Measurements from ENCODE around the gene MFN1.
"Not testable (repeated sequence)": the region's sequence is repeated elsewhere in the genome, so short reads cannot be mapped to it uniquely, and the experiment has no call there.

MFN1 gene

GRCh38 chr3:179347345-179348194, at the start of gene MFN1:
TSS of gene MFN1 (plus strand) at chr3:179347709. CDS start at chr3:179348852, 1,143 bp downstream.
- FAIRE-seq (peak; percentile 88), DNase-seq (ENCODE audit: insufficient read length, low spot score) (peak; percentile 94)

GRCh38 chr3:179297971-179298725, 49.4 kb upstream of the MFN1 start:
- FAIRE-seq, result no peak

DNA sequence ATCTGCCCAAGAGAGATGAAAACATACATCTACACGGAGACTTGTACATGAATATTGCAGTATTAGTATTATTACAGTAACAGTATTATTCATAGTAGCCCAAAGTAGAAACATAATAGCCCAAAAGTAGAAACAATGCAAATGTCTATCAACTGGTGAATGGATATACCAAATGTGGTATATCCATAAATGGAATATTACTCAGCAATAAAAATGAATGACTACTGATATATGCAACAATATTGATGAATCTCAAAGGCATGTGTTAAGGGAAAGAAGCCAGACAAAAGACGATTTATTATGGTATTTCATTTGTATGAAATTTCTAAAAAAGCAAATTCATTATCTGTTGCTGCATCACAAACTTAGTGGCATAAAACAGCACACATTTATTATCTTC, 48.2 kb upstream of the MFN1 start:
- FAIRE-seq, result no peak
- DNase-seq (ENCODE audit: insufficient read length, low spot score), result no peak

More at GRCh38 chr3:179297971-179298725, 49.4 kb upstream of the MFN1 start:
- DNase-seq (ENCODE audit: insufficient read length, low spot score), result no peak

- DNase-seq (ENCODE audit: insufficient read length, low spot score), result no peak
- no peak for FAIRE-seq
Observed at GRCh38 chr3:179299999-179300613, 47.4 kb upstream of the MFN1 start.

DNA sequence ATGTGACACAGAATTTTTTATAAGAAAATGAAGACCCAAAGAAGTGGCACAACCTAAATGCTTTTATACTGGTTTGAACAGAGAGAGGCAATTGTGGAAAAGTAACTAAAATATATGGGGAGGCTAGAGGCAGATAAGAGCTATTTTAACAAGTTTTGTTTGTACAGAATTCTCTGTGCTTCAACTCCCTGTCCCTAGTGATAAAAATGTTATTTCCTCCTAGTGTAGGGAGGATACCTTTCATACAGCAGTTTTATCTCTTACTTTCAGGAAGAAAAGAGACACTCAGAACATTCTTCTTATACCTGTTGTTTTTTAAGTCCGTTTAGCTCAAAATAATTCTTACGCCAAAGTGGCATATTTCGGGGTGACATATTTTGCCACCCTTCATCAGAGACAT, 45.9 kb upstream of the MFN1 start:
- no peak for DNase-seq (ENCODE audit: insufficient read length, low spot score)
- no peak for FAIRE-seq

DNA sequence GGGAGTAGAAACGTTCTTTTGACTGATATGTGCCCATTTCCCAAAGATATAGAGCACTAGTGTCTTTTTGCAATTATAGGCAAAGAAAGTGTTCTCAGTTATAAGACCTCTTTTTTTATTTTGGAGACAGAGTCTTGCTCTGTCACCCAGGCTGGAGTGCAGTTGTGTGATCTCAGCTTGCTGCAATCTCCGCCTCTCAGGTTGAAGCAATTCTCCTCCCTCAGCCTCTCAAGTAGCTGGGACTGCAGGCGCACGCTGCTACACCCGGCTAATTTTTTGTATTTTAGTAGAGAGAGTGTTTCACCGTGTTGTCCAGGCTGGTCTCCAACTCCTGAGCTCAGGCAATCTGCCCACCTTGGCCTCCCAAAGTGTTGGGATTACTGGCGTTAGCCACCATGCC, 45.4 kb upstream of the MFN1 start:
- no peak for FAIRE-seq
- DNase-seq (ENCODE audit: insufficient read length, low spot score), result no peak

DNA sequence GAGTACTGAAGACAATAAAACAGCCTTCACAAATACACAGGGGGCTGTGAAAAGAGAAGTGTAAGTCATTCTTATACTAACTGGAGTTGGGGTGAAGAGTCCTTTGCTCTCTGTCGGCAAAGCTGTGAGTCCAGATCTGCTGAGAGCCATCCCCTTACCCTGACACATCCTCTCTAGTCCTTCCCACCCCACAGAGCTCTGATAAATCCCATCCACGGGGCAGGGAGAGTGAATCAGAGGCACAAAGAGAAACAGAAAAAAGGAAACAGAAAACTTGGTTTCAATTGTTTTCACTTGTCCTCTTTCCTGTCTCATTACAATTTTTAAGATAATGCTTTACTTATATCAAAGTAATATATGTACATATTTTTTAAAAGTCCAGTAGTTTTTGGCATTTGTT, 42.9 kb upstream of the MFN1 start:
- no peak for DNase-seq (ENCODE audit: insufficient read length, low spot score)
- FAIRE-seq, result no peak

GRCh38 chr3:179307362-179307761, 40.1 kb upstream of the MFN1 start:
- DNase-seq (ENCODE audit: insufficient read length, low spot score); FAIRE-seq: not testable (repeated sequence)

GRCh38 chr3:179308001-179308400, 39.5 kb upstream of the MFN1 start:
- DNase-seq (ENCODE audit: insufficient read length, low spot score) (no peak), FAIRE-seq (no peak)

GRCh38 chr3:179309225-179310078, 38.1 kb upstream of the MFN1 start:
- no peak for DNase-seq (ENCODE audit: insufficient read length, low spot score)
- FAIRE-seq, result no peak

GRCh38 chr3:179318876-179319275, 28.6 kb upstream of the MFN1 start:
- no peak for FAIRE-seq
- no peak for DNase-seq (ENCODE audit: insufficient read length, low spot score)

GRCh38 chr3:179321668-179322285, 25.7 kb upstream of the MFN1 start:
- no peak for FAIRE-seq
- DNase-seq (ENCODE audit: insufficient read length, low spot score), result peak; percentile 48

DNA sequence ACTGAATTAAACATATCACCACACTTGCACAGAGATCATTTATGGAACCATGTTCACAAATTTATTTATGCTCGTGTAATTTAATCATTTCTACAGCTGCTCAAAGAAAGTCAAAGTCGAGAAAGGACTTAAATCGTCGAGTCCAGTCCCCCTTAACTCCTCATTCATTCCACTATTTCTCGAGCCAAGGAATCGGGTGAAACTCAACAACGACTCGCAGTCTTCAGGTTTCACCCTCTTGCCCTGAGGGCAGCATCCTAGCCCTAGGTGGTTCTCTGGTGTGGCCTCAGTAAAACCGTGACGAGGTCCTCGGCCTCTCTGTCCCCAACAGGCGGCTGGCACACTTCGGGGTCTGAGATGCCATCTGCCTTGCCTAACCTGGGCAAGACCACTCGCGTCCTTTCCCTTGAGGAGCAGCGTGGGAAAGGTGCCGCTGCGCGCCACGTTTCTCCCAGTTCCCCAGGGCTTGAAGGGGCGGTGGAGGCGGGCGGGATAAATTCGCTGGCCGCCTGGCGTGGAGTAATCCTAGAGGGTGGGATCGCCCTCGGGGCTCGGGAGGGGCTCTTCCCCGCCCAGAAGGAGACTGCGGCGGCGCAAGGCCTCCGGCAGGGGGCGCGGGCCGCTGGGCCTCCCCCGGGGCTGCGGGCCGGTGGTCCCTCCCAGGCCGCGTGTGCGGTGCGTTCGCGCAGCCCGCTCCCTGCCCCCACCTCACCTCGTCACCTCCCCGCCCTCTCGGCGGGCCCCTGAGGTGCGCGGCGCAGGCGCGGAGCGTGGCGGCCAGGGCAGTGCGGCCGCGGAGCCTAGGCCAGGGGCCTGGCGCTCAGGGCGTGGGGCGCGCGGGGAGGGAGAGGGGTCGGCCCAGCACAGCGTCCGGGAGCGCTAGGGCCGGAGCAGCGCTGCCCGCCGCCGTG, 25.0 kb upstream of the MFN1 start, which contains the start of gene ZNF639:
TSS of gene ZNF639 (plus strand) at position 746 of the 911 bp plus-strand sequence. CDS start 5,263 bp downstream, outside the sequence.
- FAIRE-seq (peak; percentile 76), DNase-seq (ENCODE audit: insufficient read length, low spot score) (peak; percentile 90)

GRCh38 chr3:179323197-179324110, 24.1 kb upstream of the MFN1 start:
- DNase-seq (ENCODE audit: insufficient read length, low spot score), result peak; percentile 46

DNA sequence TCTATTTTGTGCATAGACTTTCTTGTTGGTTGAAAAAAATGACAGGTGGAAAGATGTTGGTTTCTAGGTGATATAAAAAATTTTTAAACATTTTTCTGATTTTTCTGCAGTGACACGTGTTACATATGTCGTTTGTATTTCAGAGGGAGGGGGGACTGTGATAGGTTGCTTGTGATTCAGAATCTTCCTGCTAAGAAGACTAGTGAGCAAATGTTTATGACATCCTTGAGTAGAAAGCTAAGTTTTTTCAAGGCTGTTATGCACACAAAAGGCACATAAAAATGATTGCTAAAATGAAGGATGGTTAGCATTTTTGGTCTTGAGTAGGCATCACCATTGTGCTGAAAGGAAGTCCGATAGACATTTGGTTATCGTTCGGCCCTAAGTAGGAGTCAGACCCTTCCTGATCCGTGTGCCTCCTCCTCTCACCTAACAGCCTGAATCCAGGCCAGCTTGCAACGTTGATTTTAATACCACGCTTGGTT, 23.2 kb upstream of the MFN1 start:
- no peak for DNase-seq (ENCODE audit: insufficient read length, low spot score)

More at GRCh38 chr3:179323197-179324110, 24.1 kb upstream of the MFN1 start:
- no peak for FAIRE-seq

GRCh38 chr3:179330438-179330837, 17.1 kb upstream of the MFN1 start:
- DNase-seq (ENCODE audit: insufficient read length, low spot score) (no peak), FAIRE-seq (no peak)

More for the DNA sequence above, 23.2 kb upstream of the MFN1 start:
- no peak for FAIRE-seq

DNA sequence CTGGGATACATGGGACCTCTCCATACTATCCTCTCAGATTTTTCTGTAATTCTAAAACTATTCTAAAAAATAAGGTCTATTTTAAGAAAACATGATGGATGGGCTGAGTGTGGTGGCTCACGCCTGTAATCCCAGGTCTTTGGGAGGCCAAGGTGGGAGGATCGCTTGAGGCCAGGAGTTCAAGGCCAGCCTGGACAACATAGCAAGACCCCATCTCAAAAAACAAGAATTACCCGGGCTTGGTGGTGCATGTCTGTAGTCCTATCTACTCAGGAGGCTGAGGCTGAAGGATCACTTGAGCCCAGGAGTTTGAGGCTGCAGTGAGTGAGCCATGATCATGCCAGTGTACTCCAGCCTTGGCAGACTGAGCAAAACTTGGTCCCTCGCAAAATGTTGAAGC, 15.3 kb upstream of the MFN1 start:
- no peak for DNase-seq (ENCODE audit: insufficient read length, low spot score)
- FAIRE-seq, result no peak

DNA sequence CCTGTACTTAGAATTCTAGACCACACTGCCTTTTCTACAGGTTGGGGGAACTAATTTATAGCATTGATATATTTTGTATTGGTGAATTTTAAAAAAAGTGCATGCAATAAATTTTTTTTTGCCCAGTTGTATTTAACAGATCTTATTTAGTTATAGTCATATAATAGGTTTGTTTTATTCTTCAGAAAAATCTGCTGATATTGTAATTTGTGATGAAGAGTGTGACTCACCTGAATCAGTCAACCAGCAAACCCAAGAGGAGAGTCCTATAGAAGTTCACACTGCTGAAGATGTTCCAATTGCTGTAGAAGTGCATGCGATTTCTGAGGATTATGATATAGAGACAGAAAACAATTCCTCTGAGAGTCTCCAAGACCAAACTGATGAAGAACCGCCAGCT, 14.4 kb upstream of the MFN1 start:
- DNase-seq (ENCODE audit: insufficient read length, low spot score) (no peak), FAIRE-seq (no peak)

All from HTR-8/SVneo (cell line).